K562 (cell line): ENCODE measurements around the gene SAMD10. TPM values are rescaled to one million over a fixed set of nuclear protein-coding genes. Genes with fewer than 3 reads are reported as not detected.

Experiments
- COPS2 ChIP-seq: fragments of 450-650 bp; conservative IDR thresholded peaks from 2 replicates; pipeline ENCODE4 v1.6.1; 2016; ENCODE audit warnings: mild to moderate bottlenecking, moderate library complexity
- E2F3 ChIP-seq: fragments of 250-450 bp; sonication (Bioruptor Pico); IDR thresholded peaks from 2 replicates; pipeline ENCODE4 v1.4.0; 2020; ENCODE audit warnings: mild to moderate bottlenecking
- ETV6 ChIP-seq, 3 experiments: fragments of 150-350 bp in 1 of 3; sonication (generic) in 1 of 3; formaldehyde crosslinking in 1 of 3; IDR thresholded peaks; 2 replicates each; pipeline versions ENCODE4 v1.6.1 to v1.8.0; 2014 to 2022; ENCODE audit warnings: borderline replicate concordance in 2 of 3, low read depth in 2 of 3, antibody characterized with exemption in 1 of 3, low read length in 1 of 3, mild to moderate bottlenecking in 1 of 3, missing genetic modification reagents in 1 of 3
- FOS ChIP-seq: IDR thresholded peaks from 3 replicates; pipeline ENCODE4 v1.6.1; 2011; ENCODE audit not compliant: insufficient read length; ENCODE audit errors: extremely low read depth
- IFI16 ChIP-seq: fragments of 250-450 bp; sonication (Bioruptor Pico); IDR thresholded peaks from 2 replicates; pipeline ENCODE4 v2.1.2; 2022; ENCODE audit warnings: mild to moderate bottlenecking, inconsistent platforms
- KLF13 ChIP-seq: fragments of 450-650 bp; IDR thresholded peaks from 2 replicates; pipeline ENCODE4 v1.6.1; 2016; ENCODE audit warnings: missing genetic modification characterization, low read depth, mild to moderate bottlenecking, missing compliant biosample characterization, moderate library complexity, borderline replicate concordance
- KLF6 ChIP-seq: fragments of 250-450 bp; sonication (Bioruptor Pico); IDR thresholded peaks from 2 replicates; pipeline ENCODE4 v1.4.0; 2020; ENCODE audit warnings: mild to moderate bottlenecking, moderate library complexity, borderline replicate concordance
- NR2C1 ChIP-seq, 2 experiments: fragments of 450-650 bp; IDR thresholded peaks; 2 replicates each; pipeline ENCODE4 v1.6.1; 2017; ENCODE audit warnings: mild to moderate bottlenecking in 2 of 2, antibody characterized with exemption in 1 of 2, inconsistent platforms in 1 of 2, missing compliant biosample characterization in 1 of 2, missing genetic modification characterization in 1 of 2
- RAD21 ChIP-seq, 2 experiments: fragments of 250-450 bp in 1 of 2; fragments of 450-650 bp in 1 of 2; sonication (Bioruptor Pico) in 1 of 2; formaldehyde crosslinking in 1 of 2; IDR thresholded peaks in 1 of 2; conservative IDR thresholded peaks in 1 of 2; 2 replicates each; pipeline versions ENCODE4 v1.4.0 to v1.8.0; 2020 to 2022; ENCODE audit warnings: mild to moderate bottlenecking in 2 of 2, moderate library complexity in 1 of 2
- RBBP5 ChIP-seq: fragments of 200-600 bp; sonication (generic); IDR thresholded peaks from 2 replicates; pipeline ENCODE4 v1.6.1; 2012; ENCODE audit warnings: borderline replicate concordance, mild to moderate bottlenecking, low read length, control low read depth, inconsistent platforms; ENCODE audit not compliant: insufficient read depth, poor library complexity, severe bottlenecking
- STAG1 ChIP-seq: sonication (generic); formaldehyde crosslinking; IDR thresholded peaks from 2 replicates; pipeline ENCODE4 v1.5.0; 2020; ENCODE audit warnings: missing genetic modification reagents, borderline replicate concordance
- TAF1 ChIP-seq: IDR thresholded peaks from 2 replicates; pipeline ENCODE4 v1.6.1; 2011; ENCODE audit warnings: mild to moderate bottlenecking, low read length, moderate library complexity; ENCODE audit not compliant: insufficient read depth, control insufficient read depth, severe bottlenecking; ENCODE audit errors: extremely low read depth
- ZKSCAN8 ChIP-seq: fragments of 200-800 bp; sonication (Bioruptor generic); IDR thresholded peaks from 2 replicates; pipeline ENCODE4 v1.6.1; 2016; ENCODE audit warnings: missing genetic modification characterization, missing compliant biosample characterization
- ZNF778 ChIP-seq: fragments of 450-650 bp; formaldehyde crosslinking; IDR thresholded peaks from 2 replicates; pipeline ENCODE4 v1.4.0; 2020; ENCODE audit warnings: mild to moderate bottlenecking, moderate library complexity
- polyA plus RNA-seq, 8 experiments: library from polyadenylated mRNA; depleted of rRNA in 4 of 8; stranded (reverse) in 5 of 8; unstranded in 3 of 8; fragments of >200 nt; fragmentation: Nextera tagmentation in 2 of 8; fragmentation: Illumina TruSeq in 1 of 8; extraction: Ambion mirVana in 2 of 8; extraction: Trizol in 1 of 8; gene quantifications; 2 replicates each; pipeline versions ENCODE4 v1.2.1 to v1.2.3, GENCODE V29; 2011 to 2014; ENCODE audit warnings: inconsistent platforms in 1 of 8, missing spikeins in 1 of 8
- total RNA-seq, 7 experiments: library from RNA; depleted of rRNA in 6 of 7; stranded (reverse); fragments of >200 nt in 6 of 7; fragmentation: Illumina TruSeq in 2 of 7; extraction: Trizol in 2 of 7; gene quantifications; 2 replicates each; pipeline versions ENCODE4 v1.2.1 to v1.2.3, GENCODE V29; 2011 to 2021; ENCODE audit warnings: low replicate concordance in 1 of 7
- TF ChIP-seq, protein P1 (sequence below): fragments of 250-450 bp; sonication (Bioruptor Pico); IDR thresholded peaks from 2 replicates; pipeline ENCODE4 v1.4.0; 2020; ENCODE audit warnings: borderline replicate concordance
- TF ChIP-seq, protein P2 (sequence below), 2 experiments: fragments of 450-650 bp in 1 of 2; sonication (generic) in 1 of 2; formaldehyde crosslinking in 1 of 2; IDR thresholded peaks in 1 of 2; conservative IDR thresholded peaks in 1 of 2; 2 replicates each; pipeline versions ENCODE4 v1.6.1 to v1.8.1; 2016 to 2023; ENCODE audit warnings: mild to moderate bottlenecking in 2 of 2, moderate library complexity in 2 of 2, inconsistent platforms in 1 of 2, missing genetic modification reagents in 1 of 2
- TF ChIP-seq, protein P3 (sequence below): sonication (generic); formaldehyde crosslinking; IDR thresholded peaks from 2 replicates; pipeline ENCODE4 v1.8.0; 2022; ENCODE audit warnings: mild to moderate bottlenecking, missing genetic modification reagents

Gene SAMD10
- total and polyA plus RNA-seq, 9 of the 15 experiments (the other 6 are each of a cell fraction or from before 2014, with no cell fraction given) = 0.37 to 15.2 (median 4.8) TPM

DNA sequence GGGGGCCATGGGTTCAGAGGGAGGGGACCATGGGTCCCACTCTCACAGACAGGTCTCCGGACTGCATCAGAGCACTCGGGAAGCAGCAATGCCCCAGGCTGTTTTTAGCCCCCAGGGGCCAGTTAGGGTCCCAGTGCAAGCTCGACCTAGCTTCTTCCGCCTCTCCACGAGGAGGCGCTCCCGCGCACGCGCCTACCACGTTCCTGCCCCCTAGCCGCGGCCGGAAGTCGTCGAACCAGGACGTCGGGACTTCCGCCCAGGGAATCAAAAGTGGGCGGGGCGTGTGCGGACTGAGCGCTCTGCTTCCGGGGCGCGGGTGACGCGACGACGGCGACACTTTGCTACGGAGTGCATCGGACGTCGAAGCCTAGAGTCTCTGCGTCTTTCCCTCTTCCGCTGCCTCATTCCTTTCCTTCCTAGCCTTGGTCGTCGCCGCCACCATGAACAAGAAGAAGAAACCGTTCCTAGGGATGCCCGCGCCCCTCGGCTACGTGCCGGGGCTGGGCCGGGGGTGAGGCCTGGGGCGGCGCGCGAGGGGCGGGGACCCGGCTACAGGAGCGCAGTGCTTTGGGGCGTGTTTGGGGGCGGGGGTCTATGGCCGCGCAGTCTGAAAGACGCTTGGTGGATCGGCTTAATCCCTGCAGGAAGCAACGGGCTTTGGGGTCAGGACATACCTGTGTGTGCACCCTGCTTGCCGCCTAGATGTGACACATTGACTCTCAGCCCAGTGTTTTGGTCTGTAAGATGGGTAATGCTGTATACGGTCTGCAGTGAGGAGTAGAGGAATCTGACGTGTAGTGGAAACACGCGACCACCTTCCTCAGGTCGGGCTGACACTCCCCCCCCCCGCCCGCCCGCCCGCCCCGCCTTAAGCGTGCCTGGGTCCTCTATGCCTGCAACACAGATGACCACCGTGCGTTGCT, 1.6 kb upstream of the SAMD10 start, which contains the start of gene PRPF6 (continued):
- TF ChIP-seq, protein P1, sequence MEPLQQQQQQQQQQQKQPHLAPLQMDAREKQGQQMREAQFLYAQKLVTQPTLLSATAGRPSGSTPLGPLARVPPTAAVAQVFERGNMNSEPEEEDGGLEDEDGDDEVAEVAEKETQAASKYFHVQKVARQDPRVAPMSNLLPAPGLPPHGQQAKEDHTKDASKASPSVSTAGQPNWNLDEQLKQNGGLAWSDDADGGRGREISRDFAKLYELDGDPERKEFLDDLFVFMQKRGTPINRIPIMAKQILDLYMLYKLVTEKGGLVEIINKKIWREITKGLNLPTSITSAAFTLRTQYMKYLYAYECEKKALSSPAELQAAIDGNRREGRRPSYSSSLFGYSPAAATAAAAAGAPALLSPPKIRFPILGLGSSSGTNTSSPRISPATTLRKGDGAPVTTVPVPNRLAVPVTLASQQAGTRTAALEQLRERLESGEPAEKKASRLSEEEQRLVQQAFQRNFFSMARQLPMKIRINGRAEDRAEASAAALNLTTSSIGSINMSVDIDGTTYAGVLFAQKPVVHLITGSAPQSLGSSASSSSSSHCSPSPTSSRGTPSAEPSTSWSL (CRISPR knock-in tag) = no peak
- TF ChIP-seq ETV6 (IDR thresholded peaks at IDR 0.05; ENCODE audit: borderline replicate concordance in 1 of 2, low read depth in 2 of 2, low read length in 1 of 2) (peak in 1 of 2 experiments; percentile 48; a peak in 1 of 4 replicates), ETV6 (CRISPR knock-in tag; IDR thresholded peaks at IDR 0.05; ENCODE audit: borderline replicate concordance) (no peak), FOS (no peak), NR2C1 (IDR thresholded peaks at IDR 0.05) (peak; percentile 99), NR2C1 (tag; IDR thresholded peaks at IDR 0.05) (peak; percentile 100), RBBP5 (peak; percentile 93), KLF6 (CRISPR knock-in tag) (no peak), COPS2 (no peak), IFI16 (no peak), RAD21 (CRISPR knock-in tag; conservative IDR thresholded peaks at IDR 0.05 in 1 of 2, IDR thresholded peaks at IDR 0.05 in 1 of 2) (peak in 1 of 2 experiments; percentile 54; a peak in 3 of 4 replicates), TAF1 (peak; percentile 54), ZKSCAN8 (CRISPR knock-in tag) (no peak), STAG1 (no peak), KLF13 (tag) (peak; percentile 61; the same call in 1 of the 2 replicates), ZNF778 (CRISPR knock-in tag) (no peak), E2F3 (CRISPR knock-in tag) (no peak)
- TF ChIP-seq, protein P2, sequence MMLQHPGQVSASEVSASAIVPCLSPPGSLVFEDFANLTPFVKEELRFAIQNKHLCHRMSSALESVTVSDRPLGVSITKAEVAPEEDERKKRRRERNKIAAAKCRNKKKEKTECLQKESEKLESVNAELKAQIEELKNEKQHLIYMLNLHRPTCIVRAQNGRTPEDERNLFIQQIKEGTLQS (IDR thresholded peaks at IDR 0.05) = no peak
- TF ChIP-seq, protein P2 (CRISPR knock-in tag; conservative IDR thresholded peaks at IDR 0.05) = no peak
- TF ChIP-seq, protein P3, sequence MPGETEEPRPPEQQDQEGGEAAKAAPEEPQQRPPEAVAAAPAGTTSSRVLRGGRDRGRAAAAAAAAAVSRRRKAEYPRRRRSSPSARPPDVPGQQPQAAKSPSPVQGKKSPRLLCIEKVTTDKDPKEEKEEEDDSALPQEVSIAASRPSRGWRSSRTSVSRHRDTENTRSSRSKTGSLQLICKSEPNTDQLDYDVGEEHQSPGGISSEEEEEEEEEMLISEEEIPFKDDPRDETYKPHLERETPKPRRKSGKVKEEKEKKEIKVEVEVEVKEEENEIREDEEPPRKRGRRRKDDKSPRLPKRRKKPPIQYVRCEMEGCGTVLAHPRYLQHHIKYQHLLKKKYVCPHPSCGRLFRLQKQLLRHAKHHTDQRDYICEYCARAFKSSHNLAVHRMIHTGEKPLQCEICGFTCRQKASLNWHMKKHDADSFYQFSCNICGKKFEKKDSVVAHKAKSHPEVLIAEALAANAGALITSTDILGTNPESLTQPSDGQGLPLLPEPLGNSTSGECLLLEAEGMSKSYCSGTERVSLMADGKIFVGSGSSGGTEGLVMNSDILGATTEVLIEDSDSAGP = peak; percentile 66; the same call in 1 of the 2 replicates
